Loucy (cell line): ENCODE measurements around the gene LANCL1.
A peak's percentile ranks its signal among the peaks of the same experiment; 100 is the strongest.

Source experiments
- EZH2phosphoT487 ChIP-seq: fragments of 200-600 bp; IDR thresholded peaks from 2 replicates; pipeline ENCODE4 v1.6.1; 2018; ENCODE audit warnings: antibody characterized with exemption, mild to moderate bottlenecking, moderate library complexity, borderline replicate concordance
- TF ChIP-seq, protein P1 (sequence below): fragments of 200-600 bp; sonication (generic); conservative IDR thresholded peaks from 2 replicates; pipeline ENCODE4 v1.5.1; 2014; ENCODE audit warnings: mild to moderate bottlenecking, antibody characterized with exemption, low read length

- TF ChIP-seq, protein P1, sequence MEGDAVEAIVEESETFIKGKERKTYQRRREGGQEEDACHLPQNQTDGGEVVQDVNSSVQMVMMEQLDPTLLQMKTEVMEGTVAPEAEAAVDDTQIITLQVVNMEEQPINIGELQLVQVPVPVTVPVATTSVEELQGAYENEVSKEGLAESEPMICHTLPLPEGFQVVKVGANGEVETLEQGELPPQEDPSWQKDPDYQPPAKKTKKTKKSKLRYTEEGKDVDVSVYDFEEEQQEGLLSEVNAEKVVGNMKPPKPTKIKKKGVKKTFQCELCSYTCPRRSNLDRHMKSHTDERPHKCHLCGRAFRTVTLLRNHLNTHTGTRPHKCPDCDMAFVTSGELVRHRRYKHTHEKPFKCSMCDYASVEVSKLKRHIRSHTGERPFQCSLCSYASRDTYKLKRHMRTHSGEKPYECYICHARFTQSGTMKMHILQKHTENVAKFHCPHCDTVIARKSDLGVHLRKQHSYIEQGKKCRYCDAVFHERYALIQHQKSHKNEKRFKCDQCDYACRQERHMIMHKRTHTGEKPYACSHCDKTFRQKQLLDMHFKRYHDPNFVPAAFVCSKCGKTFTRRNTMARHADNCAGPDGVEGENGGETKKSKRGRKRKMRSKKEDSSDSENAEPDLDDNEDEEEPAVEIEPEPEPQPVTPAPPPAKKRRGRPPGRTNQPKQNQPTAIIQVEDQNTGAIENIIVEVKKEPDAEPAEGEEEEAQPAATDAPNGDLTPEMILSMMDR, result peak; percentile 97
- TF ChIP-seq EZH2phosphoT487, result no peak
Measured at GRCh38 chr2:210503001-210503623, 26.6 kb upstream of the LANCL1 start.
